HEK293 (cell line): ENCODE data around the gene TBC1D22A.

Source experiments
- CTCF ChIA-PET: fragments of 350-600 bp; formaldehyde crosslinking; extraction: SDS; loops from one replicate; lab custom pipeline; 2021; ENCODE audit warnings: antibody characterized with exemption; lab: Yijun Ruan, JAX
- POLR2A ChIA-PET: fragments of 300-600 bp; formaldehyde crosslinking; extraction: SDS; loops from one replicate; lab custom pipeline; 2020; ENCODE audit warnings: antibody characterized with exemption, inconsistent platforms; lab: Yijun Ruan, JAX
- H3K27ac ChIP-seq: fragments of 200-500 bp; sonication (Bioruptor generic); 2 replicates; pipeline ENCODE4 v1.5.1; 2014; ENCODE audit warnings: low read depth, low read length, control low read depth, inconsistent platforms; ENCODE audit errors: extremely low read depth
- H3K36me3 ChIP-seq, 2 experiments: fragments of 200-500 bp in 1 of 2; sonication (Bioruptor generic) in 1 of 2; 1 replicate in 1 of 2; 2 replicates in 1 of 2; pipeline ENCODE4 v1.5.1; 2014 to 2017; ENCODE audit warnings: inconsistent platforms in 2 of 2, low read length in 2 of 2; ENCODE audit not compliant: control insufficient read depth in 2 of 2, insufficient read depth in 1 of 2
- H3K4me1 ChIP-seq: fragments of 200-500 bp; sonication (Bioruptor generic); 2 replicates; pipeline ENCODE4 v1.5.1; 2014; ENCODE audit warnings: mild to moderate bottlenecking, low read length, inconsistent platforms; ENCODE audit not compliant: control insufficient read depth, insufficient read depth
- H3K4me3 ChIP-seq: 2 replicates; pipeline ENCODE4 v1.5.1; 2011; ENCODE audit warnings: low read depth, mild to moderate bottlenecking, control low read depth, low read length, moderate library complexity
- H3K9me3 ChIP-seq: fragments of 200-500 bp; sonication (Bioruptor generic); 2 replicates; pipeline ENCODE4 v1.5.1; 2014; ENCODE audit warnings: low read depth, low read length, inconsistent platforms; ENCODE audit not compliant: control insufficient read depth, insufficient read depth
- EGR2 ChIP-seq: fragments of 450-650 bp; formaldehyde crosslinking; IDR thresholded peaks from 2 replicates; pipeline ENCODE4 v1.5.1; 2016; ENCODE audit warnings: low read depth, missing biosample characterization, missing genetic modification characterization
- FEZF1 ChIP-seq: fragments of 450-650 bp; formaldehyde crosslinking; IDR thresholded peaks from 2 replicates; pipeline ENCODE4 v1.5.1; 2016; ENCODE audit warnings: missing biosample characterization, missing genetic modification characterization
- GLIS1 ChIP-seq: fragments of 450-650 bp; formaldehyde crosslinking; IDR thresholded peaks from 2 replicates; pipeline ENCODE4 v1.5.1; 2016; ENCODE audit warnings: missing biosample characterization, missing genetic modification characterization
- MZF1 ChIP-seq: fragments of 450-650 bp; formaldehyde crosslinking; IDR thresholded peaks from 2 replicates; pipeline ENCODE4 v1.5.1; 2017; ENCODE audit warnings: missing biosample characterization, missing genetic modification characterization, borderline replicate concordance
- PRDM10 ChIP-seq: fragments of 450-650 bp; formaldehyde crosslinking; IDR thresholded peaks from 2 replicates; pipeline ENCODE4 v1.5.1; 2016; ENCODE audit warnings: missing biosample characterization, missing genetic modification characterization
- SETDB1 ChIP-seq: IDR thresholded peaks from one replicate; pipeline ENCODE4 v1.6.1; 2017; ENCODE audit warnings: mild to moderate bottlenecking, low read length, moderate library complexity, mixed read lengths; ENCODE audit not compliant: insufficient read length
- TCF7L2 ChIP-seq: IDR thresholded peaks from 2 replicates; pipeline ENCODE4 v1.6.1; 2011; ENCODE audit warnings: low read depth, mild to moderate bottlenecking, inconsistent platforms, low read length, moderate library complexity, borderline replicate concordance
- ZBTB1 ChIP-seq: fragments of 450-650 bp; formaldehyde crosslinking; IDR thresholded peaks from 2 replicates; pipeline ENCODE4 v1.5.1; 2016; ENCODE audit warnings: missing biosample characterization, missing genetic modification characterization
- ZBTB21 ChIP-seq: fragments of 450-650 bp; formaldehyde crosslinking; IDR thresholded peaks from 2 replicates; pipeline ENCODE4 v1.5.1; 2017; ENCODE audit warnings: missing biosample characterization, missing genetic modification characterization
- ZBTB7A ChIP-seq: fragments of 450-650 bp; formaldehyde crosslinking; IDR thresholded peaks from 2 replicates; pipeline ENCODE4 v1.5.1; 2016; ENCODE audit warnings: low read depth, missing biosample characterization, missing genetic modification characterization
- ZNF138 ChIP-seq: fragments of 450-650 bp; formaldehyde crosslinking; IDR thresholded peaks from 2 replicates; pipeline ENCODE4 v1.5.1; 2016; ENCODE audit warnings: missing biosample characterization, missing genetic modification characterization, borderline replicate concordance
- ZNF155 ChIP-seq: fragments of 450-650 bp; formaldehyde crosslinking; IDR thresholded peaks from 2 replicates; pipeline ENCODE4 v1.5.1; 2016; ENCODE audit warnings: missing biosample characterization, missing genetic modification characterization
- ZNF174 ChIP-seq: fragments of 450-650 bp; formaldehyde crosslinking; IDR thresholded peaks from 2 replicates; pipeline ENCODE4 v1.5.0; 2017; ENCODE audit warnings: missing biosample characterization, mild to moderate bottlenecking, missing genetic modification characterization
- ZNF202 ChIP-seq: fragments of 450-650 bp; formaldehyde crosslinking; IDR thresholded peaks from 2 replicates; pipeline ENCODE4 v1.5.1; 2016; ENCODE audit warnings: missing biosample characterization, missing genetic modification characterization, borderline replicate concordance
- ZNF394 ChIP-seq: fragments of 450-650 bp; formaldehyde crosslinking; IDR thresholded peaks from 2 replicates; pipeline ENCODE4 v1.5.1; 2016; ENCODE audit warnings: missing biosample characterization, missing genetic modification characterization, mild to moderate bottlenecking, moderate library complexity, borderline replicate concordance
- ZNF529 ChIP-seq: fragments of 450-650 bp; formaldehyde crosslinking; IDR thresholded peaks from 2 replicates; pipeline ENCODE4 v1.5.1; 2017; ENCODE audit warnings: missing genetic modification characterization, missing biosample characterization; ENCODE audit not compliant: insufficient replicate concordance
- ZNF585B ChIP-seq: fragments of 450-650 bp; formaldehyde crosslinking; IDR thresholded peaks from 2 replicates; pipeline ENCODE4 v1.5.1; 2016; ENCODE audit warnings: missing biosample characterization, missing genetic modification characterization
- ZNF596 ChIP-seq: fragments of 450-650 bp; IDR thresholded peaks from 2 replicates; pipeline ENCODE4 v1.5.0; 2018; ENCODE audit warnings: missing biosample characterization, mild to moderate bottlenecking, missing genetic modification characterization, moderate library complexity
- ZNF626 ChIP-seq: fragments of 450-650 bp; sonication (Bioruptor Pico); formaldehyde crosslinking; IDR thresholded peaks from 2 replicates; pipeline ENCODE4 v1.5.1; 2018; ENCODE audit warnings: missing biosample characterization, missing genetic modification characterization, inconsistent platforms
- ZNF677 ChIP-seq: fragments of 450-650 bp; IDR thresholded peaks from 2 replicates; pipeline ENCODE4 v1.5.0; 2018; ENCODE audit warnings: missing biosample characterization, mild to moderate bottlenecking, missing genetic modification characterization, moderate library complexity
- ZNF747 ChIP-seq: fragments of 450-650 bp; formaldehyde crosslinking; IDR thresholded peaks from 2 replicates; pipeline ENCODE4 v1.5.1; 2016; ENCODE audit warnings: missing biosample characterization, missing genetic modification characterization
- ZNF843 ChIP-seq: fragments of 450-650 bp; formaldehyde crosslinking; IDR thresholded peaks from 2 replicates; pipeline ENCODE4 v1.5.1; 2016; ENCODE audit warnings: missing biosample characterization, missing genetic modification characterization

TBC1D22A gene

DNA sequence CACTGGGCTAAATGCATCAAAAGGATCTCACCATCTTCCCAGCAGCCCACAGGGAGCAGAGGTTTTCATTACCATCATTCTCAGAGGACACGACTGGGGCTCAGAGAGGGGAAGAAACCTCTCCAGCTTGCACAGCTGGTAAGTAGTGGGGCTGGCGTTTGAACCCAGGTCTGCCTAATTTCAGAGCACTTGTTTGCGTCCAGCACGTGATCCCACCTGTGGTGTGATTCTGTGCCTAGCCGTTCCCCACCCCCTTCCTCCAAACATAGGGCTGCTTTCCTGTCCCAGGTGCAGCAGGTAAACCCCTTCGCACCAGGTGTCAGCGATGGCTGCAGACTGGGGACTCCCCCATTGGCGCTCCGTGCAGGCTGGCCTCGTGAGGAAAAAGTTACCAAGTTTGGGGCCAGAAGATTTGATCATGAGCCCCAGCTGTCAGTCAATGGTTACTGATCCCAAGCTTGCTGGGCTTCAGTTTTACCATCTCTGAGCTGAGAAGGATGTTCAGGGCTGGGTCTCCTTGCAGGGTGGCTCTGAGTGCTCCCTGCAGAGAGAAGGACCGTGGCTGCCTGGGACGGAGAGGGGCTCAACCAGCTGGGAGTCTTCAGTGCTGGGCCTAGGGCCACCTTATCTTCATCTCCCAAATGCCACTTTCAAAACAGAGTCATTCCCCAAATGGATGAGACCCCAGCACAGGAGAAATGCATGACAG, 445.6 kb downstream of the TBC1D22A start (continued):
- TF ChIP-seq SETDB1 (no peak), ZBTB7A (tag by site-specific recombination) (no peak), ZNF394 (tag by site-specific recombination) (no peak)
- TF ChIP-seq, all 188 proteins: peak for 0

- Histone ChIP-seq H3K9me3 (no peaks in the 10 kb centered on the region), H3K36me3 (no peaks in the 10 kb centered on the region), H3K4me3 (no peak overlapping the region), H3K4me1 (no peaks in the 10 kb centered on the region), H3K27ac (no peak overlapping the region)
- ChIA-PET CTCF (interaction anchor here (0.6 kb wide), 1 partner anchor 373 kb away, joined by 3 read pairs; no protein-coding TSS in a partner anchor), POLR2A (no interaction called here)
- no peak for TF ChIP-seq EGR2 (tag by site-specific recombination)
- TF ChIP-seq ZNF596 (tag by site-specific recombination), result no peak
These were observed 446.2 kb downstream of the TBC1D22A start for GRCh38 chr22:47208630-47209029.

GRCh38 chr22:47209040-47209514, 446.6 kb downstream of the TBC1D22A start:
- Histone ChIP-seq H3K4me3 (no peak overlapping the region), H3K9me3 (no peaks in the 10 kb centered on the region), H3K4me1 (no peaks in the 10 kb centered on the region), H3K36me3 (no peaks in the 10 kb centered on the region), H3K27ac (no peak overlapping the region)
- no peak for TF ChIP-seq ZNF138 (tag by site-specific recombination)
- TF ChIP-seq GLIS1 (tag by site-specific recombination), result no peak
- TF ChIP-seq FEZF1, result no peak
- no peak for TF ChIP-seq ZBTB1 (tag by site-specific recombination)
- TF ChIP-seq ZNF585B (tag by site-specific recombination), result no peak
- no peak for TF ChIP-seq ZNF626 (tag by site-specific recombination)
- no peak for TF ChIP-seq ZNF529
- no peak for TF ChIP-seq ZNF747 (tag by site-specific recombination)
- no peak for TF ChIP-seq ZNF174
- no peak for TF ChIP-seq TCF7L2
- TF ChIP-seq ZNF843 (tag by site-specific recombination), result no peak
- TF ChIP-seq ZNF155, result no peak
- no peak for TF ChIP-seq MZF1
- TF ChIP-seq ZNF202, result no peak
- TF ChIP-seq ZNF677 (tag by site-specific recombination), result no peak
- TF ChIP-seq ZBTB21 (tag by site-specific recombination), result no peak
- TF ChIP-seq PRDM10 (tag by site-specific recombination), result no peak
- POLR2A ChIA-PET, result no interaction called here
- CTCF ChIA-PET, result no interaction called here
